Lung (tissue), 12 donors: ENCODE data around the gene CD22. TPM values are rescaled to one million over a fixed set of nuclear protein-coding genes. Genes with fewer than 3 reads are reported as not detected.

Source experiments
- ATAC-seq: fragments of 200-7000 bp; cut with Tn5 transposase; one replicate; pipeline ENCODE4 v1.9.1; 2020; ENCODE audit warnings: moderate number of reproducible peaks; ENCODE audit not compliant: insufficient read depth, low FRiP score
- DNase-seq, 3 donors: peaks; one replicate each; pipeline ENCODE4 v3.0.0-alpha.2; 2013 to 2017
- H3K27ac ChIP-seq, 2 donors: one replicate each; pipeline ENCODE4 v1.5.1; 2013; ENCODE audit warnings: mild to moderate bottlenecking in 2 of 2, moderate library complexity in 2 of 2, control low read depth in 1 of 2, inconsistent platforms in 1 of 2, low read depth in 1 of 2, low read length in 1 of 2
- H3K27me3 ChIP-seq, 3 donors: one replicate each; pipeline ENCODE4 v1.5.1; 2013; ENCODE audit warnings: low read length in 2 of 3; ENCODE audit not compliant: control insufficient read depth in 3 of 3, insufficient read depth in 3 of 3
- H3K36me3 ChIP-seq, 4 donors: one replicate each; pipeline ENCODE4 v1.5.1; 2013; ENCODE audit warnings: low read length in 4 of 4, mild to moderate bottlenecking in 1 of 4, moderate library complexity in 1 of 4; ENCODE audit not compliant: control insufficient read depth in 4 of 4, insufficient read depth in 4 of 4
- H3K4me1 ChIP-seq, 5 donors: one replicate each; pipeline ENCODE4 v1.5.1; 2013; ENCODE audit warnings: low read length in 5 of 5, mild to moderate bottlenecking in 2 of 5, moderate library complexity in 1 of 5; ENCODE audit not compliant: control insufficient read depth in 5 of 5, insufficient read depth in 5 of 5
- H3K4me3 ChIP-seq: one replicate; pipeline ENCODE4 v1.5.1; 2013; ENCODE audit warnings: mild to moderate bottlenecking, control low read depth, moderate library complexity
- H3K9ac ChIP-seq, 2 donors: one replicate each; pipeline ENCODE4 v1.5.1; 2013; ENCODE audit warnings: low read length in 2 of 2, control low read depth in 1 of 2; ENCODE audit not compliant: insufficient read depth in 1 of 2
- H3K9me3 ChIP-seq, 4 donors: one replicate each; pipeline ENCODE4 v1.5.1; 2013; ENCODE audit warnings: low read length in 3 of 4, mild to moderate bottlenecking in 1 of 4, moderate library complexity in 1 of 4; ENCODE audit not compliant: control insufficient read depth in 4 of 4, insufficient read depth in 3 of 4
- WGBS, 2 donors: extraction: QIAGEN DNeasy Blood & Tissue Kit; methylation state at CpG; one replicate each; pipeline ENCODE4 v1.1.7; 2013; 5-methylcytosine and 5-hydroxymethylcytosine counted together
- polyA plus RNA-seq, 2 donors: library from polyadenylated mRNA; stranded (reverse); fragments of 200-250 nt; gene quantifications; one replicate each; pipeline ENCODE4 v1.2.1, GENCODE V29; 2013
- total RNA-seq, 2 donors: library from RNA; depleted of rRNA in 1 of 2; stranded (reverse); fragments of >200 nt in 1 of 2; gene quantifications; one replicate each; pipeline ENCODE4 v1.2.1, GENCODE V29; 2014 to 2021
- TF ChIP-seq, protein P1 (sequence below): IDR thresholded peaks from 2 replicates; pipeline ENCODE4 v1.5.1; 2012; ENCODE audit warnings: mild to moderate bottlenecking; ENCODE audit errors: control extremely low read depth, extremely low read depth
- donor health status: control.
- donor health status: control.
- donor health status: Bipolar disorder and iron deficiency.
- donor health status: healthy.
- donor health status: DM: yes; HTN: yes; CAD: no.

The CD22 gene
- total and polyA plus RNA-seq, 4 donors: 4.7 to 53.8 (median 30.7) TPM

DNA sequence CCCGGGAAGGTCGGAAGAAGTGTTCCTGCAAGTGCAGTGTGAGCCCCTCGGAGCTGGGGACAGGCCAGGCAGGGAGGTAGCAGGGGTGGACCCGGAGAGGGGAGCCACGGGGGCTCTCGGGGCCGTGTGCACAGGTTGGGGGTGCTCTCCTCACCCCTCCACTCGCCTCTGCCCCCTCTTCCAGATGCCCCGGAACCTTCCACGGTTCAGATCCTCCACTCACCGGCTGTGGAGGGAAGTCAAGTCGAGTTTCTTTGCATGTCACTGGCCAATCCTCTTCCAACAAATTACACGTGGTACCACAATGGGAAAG, 9.0 kb downstream of the CD22 start:
- TF ChIP-seq, protein P1, sequence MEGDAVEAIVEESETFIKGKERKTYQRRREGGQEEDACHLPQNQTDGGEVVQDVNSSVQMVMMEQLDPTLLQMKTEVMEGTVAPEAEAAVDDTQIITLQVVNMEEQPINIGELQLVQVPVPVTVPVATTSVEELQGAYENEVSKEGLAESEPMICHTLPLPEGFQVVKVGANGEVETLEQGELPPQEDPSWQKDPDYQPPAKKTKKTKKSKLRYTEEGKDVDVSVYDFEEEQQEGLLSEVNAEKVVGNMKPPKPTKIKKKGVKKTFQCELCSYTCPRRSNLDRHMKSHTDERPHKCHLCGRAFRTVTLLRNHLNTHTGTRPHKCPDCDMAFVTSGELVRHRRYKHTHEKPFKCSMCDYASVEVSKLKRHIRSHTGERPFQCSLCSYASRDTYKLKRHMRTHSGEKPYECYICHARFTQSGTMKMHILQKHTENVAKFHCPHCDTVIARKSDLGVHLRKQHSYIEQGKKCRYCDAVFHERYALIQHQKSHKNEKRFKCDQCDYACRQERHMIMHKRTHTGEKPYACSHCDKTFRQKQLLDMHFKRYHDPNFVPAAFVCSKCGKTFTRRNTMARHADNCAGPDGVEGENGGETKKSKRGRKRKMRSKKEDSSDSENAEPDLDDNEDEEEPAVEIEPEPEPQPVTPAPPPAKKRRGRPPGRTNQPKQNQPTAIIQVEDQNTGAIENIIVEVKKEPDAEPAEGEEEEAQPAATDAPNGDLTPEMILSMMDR: no peak
- 85 to 93% methylated on average over 12 to 13 of the region's 13 CpGs for WGBS, 2 donors
- H3K27ac ChIP-seq: no peak overlapping the region
- ATAC-seq (no peak), DNase-seq (no peak)
- H3K27me3 ChIP-seq: no peaks in the 10 kb centered on the region
- H3K9me3 ChIP-seq: no peaks in the 10 kb centered on the region
- H3K36me3 ChIP-seq: peaks cover 0 to 5% (median 0%) of the 10 kb centered on the region in 4 donors
- no peaks in the 10 kb centered on the region for H3K4me1 ChIP-seq
- H3K9ac ChIP-seq: no peak overlapping the region
- no peak overlapping the region for H3K4me3 ChIP-seq

DNA sequence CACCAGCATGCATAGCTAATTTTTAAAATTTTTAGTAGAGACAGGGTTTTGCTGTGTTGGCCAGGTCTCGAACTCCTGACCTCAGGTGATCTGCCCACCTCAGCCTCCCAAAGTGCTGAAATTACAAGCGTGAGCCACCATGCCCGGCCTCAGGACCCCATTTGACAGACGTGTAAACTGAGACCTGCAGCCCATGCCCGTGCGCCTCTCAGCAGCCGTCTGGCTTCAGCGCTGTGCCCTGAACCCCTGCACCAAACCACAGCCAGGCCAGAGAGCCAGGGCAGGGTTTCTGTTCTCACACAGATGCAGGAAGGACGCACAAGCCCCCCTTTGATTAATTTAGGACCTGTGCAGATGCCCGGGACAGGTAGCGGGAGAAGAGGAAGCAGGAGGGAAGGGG, 11.4 kb downstream of the CD22 start:
- no peaks in the 10 kb centered on the region for H3K9me3 ChIP-seq
- no peak overlapping the region for H3K4me3 ChIP-seq
- peaks cover 0 to 5% (median 0%) of the 10 kb centered on the region in 4 donors for H3K36me3 ChIP-seq
- 90 to 92% methylated on average over 11 of the region's 11 CpGs for WGBS, 2 donors
- no peak overlapping the region for H3K27ac ChIP-seq
- DNase-seq (no peak), ATAC-seq (no peak)
- no peak overlapping the region for H3K9ac ChIP-seq
- no peaks in the 10 kb centered on the region for H3K4me1 ChIP-seq
- TF ChIP-seq, protein P1: no peak
- H3K27me3 ChIP-seq: no peaks in the 10 kb centered on the region

DNA sequence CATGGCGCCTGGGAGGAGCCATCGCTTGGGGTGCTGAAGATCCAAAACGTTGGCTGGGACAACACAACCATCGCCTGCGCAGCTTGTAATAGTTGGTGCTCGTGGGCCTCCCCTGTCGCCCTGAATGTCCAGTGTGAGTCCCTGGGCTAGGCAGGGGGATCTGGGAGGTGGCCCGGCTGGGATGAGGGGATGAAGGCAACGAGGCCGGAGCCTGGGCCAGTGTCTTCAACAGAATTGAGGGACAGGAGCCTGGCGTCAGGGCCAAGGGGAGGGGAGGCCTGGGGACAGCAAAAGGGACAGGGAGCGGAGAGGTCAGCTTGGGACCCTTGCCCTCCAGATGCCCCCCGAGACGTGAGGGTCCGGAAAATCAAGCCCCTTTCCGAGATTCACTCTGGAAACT, 12.0 kb downstream of the CD22 start:
- DNase-seq: no peak
- Histone ChIP-seq H3K4me3 (no peak overlapping the region), H3K9me3 (no peaks in the 10 kb centered on the region), H3K27me3 (no peaks in the 10 kb centered on the region), H3K4me1 (no peaks in the 10 kb centered on the region), H3K36me3 (peaks cover 0 to 5% (median 0%) of the 10 kb centered on the region in 4 donors), H3K9ac (no peak overlapping the region), H3K27ac (no peak overlapping the region)
- WGBS, 2 donors: 90 to 94% methylated on average over 16 of the region's 16 CpGs
- no peak for ATAC-seq
- TF ChIP-seq, protein P1: no peak

GRCh38 chr19:35341565-35342225, 12.7 kb downstream of the CD22 start:
- H3K9ac ChIP-seq: no peak overlapping the region
- no peak overlapping the region for H3K27ac ChIP-seq
- TF ChIP-seq, protein P1: no peak
- H3K4me1 ChIP-seq: no peaks in the 10 kb centered on the region
- H3K9me3 ChIP-seq: no peaks in the 10 kb centered on the region
- no peak overlapping the region for H3K4me3 ChIP-seq
- DNase-seq: no peak
- H3K36me3 ChIP-seq: peaks cover 0 to 5% (median 0%) of the 10 kb centered on the region in 4 donors
- no peak for ATAC-seq
- 82 to 92% methylated on average over 14 of the region's 14 CpGs for WGBS, 2 donors
- H3K27me3 ChIP-seq: no peaks in the 10 kb centered on the region
